GM12801 (cell line): ENCODE data around the gene EVL.

Experiments
- CTCF ChIP-seq: IDR thresholded peaks from one replicate; pipeline ENCODE4 v1.5.1; 2011; ENCODE audit warnings: control low read depth; ENCODE audit not compliant: insufficient read length; ENCODE audit errors: extremely low read depth

Gene EVL

GRCh38 chr14:100134586-100134985 is 69.4 kb downstream of the EVL start:
- no peak for TF ChIP-seq CTCF

GRCh38 chr14:100135073-100135472 is 69.9 kb downstream of the EVL start:
- TF ChIP-seq CTCF: no peak

DNA sequence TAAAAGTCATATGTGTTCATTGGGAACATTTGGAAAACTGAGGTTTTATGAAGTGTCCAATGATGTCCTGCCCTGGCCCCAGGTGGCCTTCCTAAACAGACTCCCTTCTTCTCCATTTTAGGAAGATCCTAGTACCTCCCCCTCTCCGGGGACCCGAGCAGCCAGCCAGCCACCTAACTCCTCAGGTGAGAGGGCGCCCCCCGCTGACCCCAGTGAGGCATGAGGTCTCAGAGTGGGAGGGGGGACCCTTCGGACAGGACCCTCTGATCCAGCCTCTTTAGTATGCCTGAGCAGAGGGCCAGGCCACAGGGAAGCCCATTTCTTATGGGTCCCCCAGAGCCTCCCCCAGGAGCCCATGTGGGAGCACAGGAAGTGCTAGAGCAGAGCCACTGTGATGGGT is 70.6 kb downstream of the EVL start:
- no peak for TF ChIP-seq CTCF

DNA sequence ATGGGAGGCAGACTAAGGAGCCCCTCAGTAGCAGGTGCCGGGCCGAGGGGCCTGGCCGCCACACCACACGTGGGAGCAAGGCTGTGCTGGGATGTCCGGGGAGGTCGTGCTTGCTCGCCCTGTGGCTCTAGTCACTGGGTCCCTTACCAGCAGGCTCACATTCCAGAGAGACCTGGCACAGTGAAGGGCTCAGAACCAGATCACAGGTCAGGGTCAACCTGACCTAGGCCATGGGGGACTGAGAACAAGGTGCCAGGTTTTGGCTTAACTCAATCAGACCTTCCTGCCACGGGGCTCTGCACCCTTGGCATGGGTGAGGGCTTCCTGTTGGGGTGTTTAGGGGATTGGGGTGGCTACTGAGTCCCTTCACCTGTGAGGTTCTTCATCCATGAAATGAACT is 72.0 kb downstream of the EVL start:
- no peak for TF ChIP-seq CTCF

- no peak for TF ChIP-seq CTCF
These were observed 73.0 kb downstream of the EVL start for GRCh38 chr14:100138082-100138787.

GRCh38 chr14:100138955-100139354 is 73.7 kb downstream of the EVL start:
- TF ChIP-seq CTCF: no peak

- TF ChIP-seq CTCF: no peak
These were observed 75.3 kb downstream of the EVL start for GRCh38 chr14:100140452-100141078.
